HCT116 (cell line): Measurements from ENCODE around the gene ZNF157. TPM values are rescaled to one million over a fixed set of nuclear protein-coding genes. Genes with fewer than 3 reads are reported as not detected.

Source experiments
- ATAC-seq: fragments of 200-7000 bp; cut with Tn5 transposase; 2 replicates; pipeline ENCODE4 v1.9.1; 2020; ENCODE audit warnings: mild to moderate bottlenecking, moderate library complexity
- BruUV-seq: library from RNA; stranded (reverse); fragments of 400-500 nt; replicated peaks from 2 replicates; lab custom pipeline; 2021; lab: Mats Ljungman, UMichigan
- CTCF ChIA-PET: fragments of 300-600 bp; sonication (Branson Sonifier 250); formaldehyde crosslinking; loops from one replicate; lab custom pipeline; 2021; ENCODE audit warnings: antibody characterized with exemption; lab: Charles Lee
- POLR2A ChIA-PET: fragments of 300-600, 350-600 bp; sonication (Branson Sonifier 250); formaldehyde crosslinking; loops from one replicate; lab custom pipeline; 2021; ENCODE audit warnings: antibody characterized with exemption; lab: Charles Lee
- RAD21 ChIA-PET, 2 experiments: fragments of 300-600 bp; sonication (Branson Sonifier 250); formaldehyde crosslinking; loops; one replicate each; lab custom pipeline; 2023; ENCODE audit warnings: low total read pairs in 2 of 2; ENCODE audit not compliant: uncharacterized antibody in 2 of 2, unreplicated experiment in 2 of 2, low non-redundant PET in 1 of 2; lab: Charles Lee
- DNase-seq: peaks from one replicate; pipeline ENCODE4 v3.0.0-alpha.2; 2010; ENCODE audit warnings: low read depth, low spot score
- H2AFZ ChIP-seq: fragments of 200-600 bp; shearing (Covaris generic), sonication (generic); 2 replicates; pipeline ENCODE4 v1.6.1; 2017; ENCODE audit warnings: low read depth, mixed run types, mixed read lengths, antibody characterized with exemption, low read length; ENCODE audit not compliant: poor library complexity, severe bottlenecking
- H3K27ac ChIP-seq: 2 replicates; pipeline ENCODE4 v1.5.1; 2012; ENCODE audit warnings: low read depth, low read length
- H3K27me3 ChIP-seq: fragments of 200-600 bp; sonication (generic); 2 replicates; pipeline ENCODE4 v1.6.1; 2016; ENCODE audit warnings: mixed run types, low read length, mixed read lengths; ENCODE audit not compliant: insufficient read depth
- H3K36me3 ChIP-seq, 2 experiments: fragments of 200-500 bp in 1 of 2; fragments of 200-600 bp in 1 of 2; sonication (Bioruptor generic) in 1 of 2; sonication (generic) in 1 of 2; 2 replicates each; pipeline versions ENCODE4 v1.5.1 to v1.6.1; 2014 to 2016; ENCODE audit warnings: low read length in 2 of 2, inconsistent platforms in 1 of 2, mixed read lengths in 1 of 2, mixed run types in 1 of 2; ENCODE audit not compliant: insufficient read depth in 2 of 2, control insufficient read depth in 1 of 2
- H3K4me1 ChIP-seq, 2 experiments: fragments of 200-600 bp in 1 of 2; sonication (generic) in 1 of 2; 2 replicates each; pipeline versions ENCODE4 v1.5.1 to v1.6.1; 2012 to 2017; ENCODE audit warnings: low read length in 2 of 2, inconsistent platforms in 1 of 2, mild to moderate bottlenecking in 1 of 2, mixed read lengths in 1 of 2, mixed run types in 1 of 2, moderate library complexity in 1 of 2; ENCODE audit not compliant: insufficient read depth in 2 of 2, control insufficient read depth in 1 of 2
- H3K4me2 ChIP-seq: fragments of 200-600 bp; sonication (generic); 2 replicates; pipeline ENCODE4 v1.6.1; 2017; ENCODE audit warnings: mixed run types, low read length, mixed read lengths
- H3K4me3 ChIP-seq, 2 experiments: fragments of 200-600 bp in 1 of 2; sonication (generic) in 1 of 2; replicated peaks in 1 of 2; 2 replicates each; pipeline ENCODE4 v1.5.1; 2011 to 2016; ENCODE audit warnings: low read length in 2 of 2, control low read depth in 1 of 2, low read depth in 1 of 2, mild to moderate bottlenecking in 1 of 2, mixed read lengths in 1 of 2, mixed run types in 1 of 2
- H3K79me2 ChIP-seq: fragments of 200-600 bp; sonication (generic); 2 replicates; pipeline ENCODE4 v1.6.1; 2017; ENCODE audit warnings: mild to moderate bottlenecking, mixed run types, low read length, moderate library complexity, mixed read lengths; ENCODE audit not compliant: insufficient read depth
- H3K9ac ChIP-seq: fragments of 200-600 bp; sonication (generic); 2 replicates; pipeline ENCODE4 v1.6.1; 2016; ENCODE audit warnings: low read length, mixed read lengths
- H3K9me2 ChIP-seq: fragments of 200-600 bp; sonication (generic), shearing (Covaris generic); 2 replicates; pipeline ENCODE4 v1.6.1; 2017; ENCODE audit warnings: mixed run types, mild to moderate bottlenecking, moderate library complexity; ENCODE audit not compliant: insufficient read depth
- H3K9me3 ChIP-seq, 2 experiments: fragments of 200-500 bp in 1 of 2; fragments of 200-600 bp in 1 of 2; sonication (Bioruptor generic) in 1 of 2; sonication (generic) in 1 of 2; 2 replicates each; pipeline ENCODE4 v1.6.1; 2014 to 2017; ENCODE audit warnings: low read length in 2 of 2, mixed read lengths in 2 of 2, inconsistent platforms in 1 of 2, low read depth in 1 of 2, mild to moderate bottlenecking in 1 of 2, mixed run types in 1 of 2, moderate library complexity in 1 of 2; ENCODE audit not compliant: control insufficient read depth in 1 of 2, insufficient read depth in 1 of 2
- H4K20me1 ChIP-seq: fragments of 200-600 bp; sonication (generic), shearing (Covaris generic); 2 replicates; pipeline ENCODE4 v1.6.1; 2017; ENCODE audit warnings: mixed run types, mild to moderate bottlenecking, moderate library complexity; ENCODE audit not compliant: insufficient read depth
- EGR1 ChIP-seq: IDR thresholded peaks from 2 replicates; pipeline ENCODE4 v1.6.1; 2012; ENCODE audit warnings: low read depth
- ELF1 ChIP-seq: IDR thresholded peaks from 2 replicates; pipeline ENCODE4 v1.6.1; 2012; ENCODE audit warnings: low read depth, borderline replicate concordance
- EZH2phosphoT487 ChIP-seq: fragments of 200-600 bp; IDR thresholded peaks from 2 replicates; pipeline ENCODE4 v1.6.1; 2018; ENCODE audit warnings: antibody characterized with exemption, borderline replicate concordance
- FOSL1 ChIP-seq: IDR thresholded peaks from 2 replicates; pipeline ENCODE4 v1.6.1; 2012; ENCODE audit warnings: low read depth
- TCF7L2 ChIP-seq: IDR thresholded peaks from 2 replicates; pipeline ENCODE4 v1.7.0; 2011; ENCODE audit warnings: borderline replicate concordance, inconsistent platforms; ENCODE audit not compliant: insufficient read depth, insufficient read length; ENCODE audit errors: extremely low read depth
- ZNF274 ChIP-seq: fragments of 200-500 bp; sonication (Bioruptor generic); IDR thresholded peaks from 2 replicates; pipeline ENCODE4 v1.6.1; 2014; ENCODE audit warnings: mild to moderate bottlenecking, low read depth, low read length, inconsistent platforms
- intact Hi-C: fragments of 100-400 bp; cut with micrococcal nuclease; formaldehyde crosslinking; loops from 2 replicates; pipeline ENCODE4 v1.10.0; 2022
- total RNA-seq: library from RNA; stranded (reverse); gene quantifications from one replicate; pipeline ENCODE4 v1.2.1, GENCODE V29; 2021; ENCODE audit not compliant: unreplicated experiment
- TF ChIP-seq, protein P1 (sequence below): IDR thresholded peaks from 2 replicates; pipeline ENCODE4 v1.6.1; 2012
- TF ChIP-seq, protein P2 (sequence below): IDR thresholded peaks from 2 replicates; pipeline ENCODE4 v1.6.1; 2011; ENCODE audit warnings: mild to moderate bottlenecking, low read length, moderate library complexity; ENCODE audit not compliant: insufficient replicate concordance; ENCODE audit errors: extremely low read depth
- TF ChIP-seq, protein P3 (sequence below): IDR thresholded peaks from 2 replicates; pipeline ENCODE4 v1.6.1; 2012

The ZNF157 gene
- total RNA-seq, 1 experiment from 2014 or later: not detected

DNA sequence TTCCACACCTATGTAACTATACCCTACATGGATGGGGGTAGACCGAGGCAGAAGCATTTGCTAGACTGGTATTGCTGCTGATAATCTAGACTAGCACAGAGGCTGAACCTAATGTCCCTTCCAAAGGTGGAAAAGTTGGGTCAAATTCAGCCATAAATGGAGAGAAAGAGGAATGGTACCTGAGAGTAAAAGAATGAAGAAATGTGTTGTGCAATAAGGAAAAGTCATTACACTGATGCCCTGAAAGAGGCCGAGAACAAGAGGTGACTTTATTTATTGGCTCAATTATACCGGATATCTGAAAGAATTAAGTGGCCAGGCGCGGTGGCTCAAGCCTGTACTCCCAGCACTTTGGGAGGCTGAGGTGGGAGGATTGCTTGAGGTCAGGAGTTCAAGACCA is 60.5 kb downstream of the ZNF157 start (continued):
- no peak for TF ChIP-seq ZNF274
- TF ChIP-seq FOSL1: no peak
- TF ChIP-seq, protein P1, sequence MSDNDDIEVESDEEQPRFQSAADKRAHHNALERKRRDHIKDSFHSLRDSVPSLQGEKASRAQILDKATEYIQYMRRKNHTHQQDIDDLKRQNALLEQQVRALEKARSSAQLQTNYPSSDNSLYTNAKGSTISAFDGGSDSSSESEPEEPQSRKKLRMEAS: no peak
- no peak for TF ChIP-seq EZH2phosphoT487
- TF ChIP-seq, protein P2, sequence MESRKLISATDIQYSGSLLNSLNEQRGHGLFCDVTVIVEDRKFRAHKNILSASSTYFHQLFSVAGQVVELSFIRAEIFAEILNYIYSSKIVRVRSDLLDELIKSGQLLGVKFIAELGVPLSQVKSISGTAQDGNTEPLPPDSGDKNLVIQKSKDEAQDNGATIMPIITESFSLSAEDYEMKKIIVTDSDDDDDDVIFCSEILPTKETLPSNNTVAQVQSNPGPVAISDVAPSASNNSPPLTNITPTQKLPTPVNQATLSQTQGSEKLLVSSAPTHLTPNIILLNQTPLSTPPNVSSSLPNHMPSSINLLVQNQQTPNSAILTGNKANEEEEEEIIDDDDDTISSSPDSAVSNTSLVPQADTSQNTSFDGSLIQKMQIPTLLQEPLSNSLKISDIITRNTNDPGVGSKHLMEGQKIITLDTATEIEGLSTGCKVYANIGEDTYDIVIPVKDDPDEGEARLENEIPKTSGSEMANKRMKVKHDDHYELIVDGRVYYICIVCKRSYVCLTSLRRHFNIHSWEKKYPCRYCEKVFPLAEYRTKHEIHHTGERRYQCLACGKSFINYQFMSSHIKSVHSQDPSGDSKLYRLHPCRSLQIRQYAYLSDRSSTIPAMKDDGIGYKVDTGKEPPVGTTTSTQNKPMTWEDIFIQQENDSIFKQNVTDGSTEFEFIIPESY: no peak
- no peak for TF ChIP-seq ELF1

DNA sequence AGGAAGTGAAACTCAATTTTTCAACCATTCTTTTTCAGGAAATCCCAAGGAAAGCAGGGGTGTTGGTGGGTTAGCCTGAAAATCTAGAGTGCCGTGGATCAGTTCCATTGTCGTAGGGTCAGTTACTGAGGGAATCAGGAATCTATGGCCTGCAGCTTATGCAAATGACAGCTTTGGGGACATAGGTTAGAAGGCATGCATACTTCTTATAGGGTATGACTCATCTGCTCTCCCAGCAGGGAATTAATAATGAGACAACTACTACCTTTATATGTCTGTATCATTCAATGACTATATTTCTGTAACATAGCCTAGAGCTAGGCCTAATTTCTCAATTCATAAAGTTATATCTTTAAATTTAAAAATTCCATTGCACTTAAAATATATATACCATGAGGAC is 76.1 kb downstream of the ZNF157 start:
- peaks cover 0 to 14% of the 10 kb centered on the region in 2 experiments; a peak in 1 of 4 replicates for H3K36me3 ChIP-seq
- H4K20me1 ChIP-seq: no peaks in the 10 kb centered on the region
- no peaks in the 10 kb centered on the region for H3K27me3 ChIP-seq
- no TSS peak for BruUV-seq
- ChIA-PET RAD21 (no interaction called here), CTCF (no interaction called here), POLR2A (no interaction called here)
- no peak for ATAC-seq
- H2AFZ ChIP-seq: no peak overlapping the region
- no peak overlapping the region for H3K4me3 ChIP-seq
- H3K79me2 ChIP-seq: no peaks in the 10 kb centered on the region
- no peaks in the 10 kb centered on the region for H3K4me1 ChIP-seq
- H3K27ac ChIP-seq: no peak overlapping the region
- no peak for DNase-seq
- TF ChIP-seq, protein P3, sequence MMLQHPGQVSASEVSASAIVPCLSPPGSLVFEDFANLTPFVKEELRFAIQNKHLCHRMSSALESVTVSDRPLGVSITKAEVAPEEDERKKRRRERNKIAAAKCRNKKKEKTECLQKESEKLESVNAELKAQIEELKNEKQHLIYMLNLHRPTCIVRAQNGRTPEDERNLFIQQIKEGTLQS: no peak
- TF ChIP-seq EGR1: no peak
- no peak for TF ChIP-seq TCF7L2
- H3K9ac ChIP-seq: no peak overlapping the region
- intact Hi-C loops: no loop called here
- H3K9me3 ChIP-seq: peaks cover 8 to 11% of the 10 kb centered on the region in 2 experiments; a peak in 2 of 4 replicates
- H3K9me2 ChIP-seq: no peaks in the 10 kb centered on the region
- no peak overlapping the region for H3K4me2 ChIP-seq
